Lung (tissue), 12 donors: ENCODE measurements around the gene NRDE2. TPM values are rescaled to one million over a fixed set of nuclear protein-coding genes. Genes with fewer than 3 reads are reported as not detected.

ENCODE experiments used
- ATAC-seq: fragments of 200-7000 bp; cut with Tn5 transposase; one replicate; pipeline ENCODE4 v1.9.1; 2020; ENCODE audit warnings: moderate number of reproducible peaks; ENCODE audit not compliant: insufficient read depth, low FRiP score
- DNase-seq, 3 donors: peaks; one replicate each; pipeline ENCODE4 v3.0.0-alpha.2; 2013 to 2017
- H3K27ac ChIP-seq, 2 donors: one replicate each; pipeline ENCODE4 v1.5.1; 2013; ENCODE audit warnings: mild to moderate bottlenecking in 2 of 2, moderate library complexity in 2 of 2, control low read depth in 1 of 2, inconsistent platforms in 1 of 2, low read depth in 1 of 2, low read length in 1 of 2
- H3K27me3 ChIP-seq, 3 donors: one replicate each; pipeline ENCODE4 v1.5.1; 2013; ENCODE audit warnings: low read length in 2 of 3; ENCODE audit not compliant: control insufficient read depth in 3 of 3, insufficient read depth in 3 of 3
- H3K36me3 ChIP-seq, 4 donors: one replicate each; pipeline ENCODE4 v1.5.1; 2013; ENCODE audit warnings: low read length in 4 of 4, mild to moderate bottlenecking in 1 of 4, moderate library complexity in 1 of 4; ENCODE audit not compliant: control insufficient read depth in 4 of 4, insufficient read depth in 4 of 4
- H3K4me1 ChIP-seq, 5 donors: one replicate each; pipeline ENCODE4 v1.5.1; 2013; ENCODE audit warnings: low read length in 5 of 5, mild to moderate bottlenecking in 2 of 5, moderate library complexity in 1 of 5; ENCODE audit not compliant: control insufficient read depth in 5 of 5, insufficient read depth in 5 of 5
- H3K4me3 ChIP-seq: one replicate; pipeline ENCODE4 v1.5.1; 2013; ENCODE audit warnings: mild to moderate bottlenecking, control low read depth, moderate library complexity
- H3K9ac ChIP-seq, 2 donors: one replicate each; pipeline ENCODE4 v1.5.1; 2013; ENCODE audit warnings: low read length in 2 of 2, control low read depth in 1 of 2; ENCODE audit not compliant: insufficient read depth in 1 of 2
- H3K9me3 ChIP-seq, 4 donors: one replicate each; pipeline ENCODE4 v1.5.1; 2013; ENCODE audit warnings: low read length in 3 of 4, mild to moderate bottlenecking in 1 of 4, moderate library complexity in 1 of 4; ENCODE audit not compliant: control insufficient read depth in 4 of 4, insufficient read depth in 3 of 4
- WGBS, 2 donors: extraction: QIAGEN DNeasy Blood & Tissue Kit; methylation state at CpG; one replicate each; pipeline ENCODE4 v1.1.7; 2013; 5-methylcytosine and 5-hydroxymethylcytosine counted together
- polyA plus RNA-seq, 2 donors: library from polyadenylated mRNA; stranded (reverse); fragments of 200-250 nt; gene quantifications; one replicate each; pipeline ENCODE4 v1.2.1, GENCODE V29; 2013
- total RNA-seq, 2 donors: library from RNA; depleted of rRNA in 1 of 2; stranded (reverse); fragments of >200 nt in 1 of 2; gene quantifications; one replicate each; pipeline ENCODE4 v1.2.1, GENCODE V29; 2014 to 2021
- TF ChIP-seq, protein P1 (sequence below): IDR thresholded peaks from 2 replicates; pipeline ENCODE4 v1.5.1; 2012; ENCODE audit warnings: mild to moderate bottlenecking; ENCODE audit errors: control extremely low read depth, extremely low read depth
- donor health status: control.
- donor health status: control.
- donor health status: Bipolar disorder and iron deficiency.
- donor health status: healthy.
- donor health status: DM: yes; HTN: yes; CAD: no.

NRDE2 gene
- total and polyA plus RNA-seq, 4 donors = 7.0 to 21.0 (median 13.3) TPM

DNA sequence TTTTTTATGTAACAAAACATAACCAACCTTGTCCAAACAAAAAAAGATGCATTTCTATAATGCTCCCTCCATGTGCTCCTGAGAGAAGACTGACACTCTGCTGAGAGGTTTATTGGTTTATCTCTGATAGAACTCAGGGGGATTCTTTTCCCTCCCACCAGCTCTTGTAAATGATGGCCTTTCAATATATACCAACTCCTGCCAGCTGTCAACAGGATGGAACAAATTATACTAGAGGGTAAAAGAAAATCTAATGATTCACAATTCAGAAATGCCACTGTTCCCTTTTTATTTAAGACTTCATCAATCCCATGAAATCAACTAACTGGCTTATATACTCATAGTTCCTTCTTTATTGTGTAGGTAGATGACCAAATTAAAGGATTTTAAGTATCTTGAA is 50.0 kb downstream of the NRDE2 start:
- TF ChIP-seq, protein P1, sequence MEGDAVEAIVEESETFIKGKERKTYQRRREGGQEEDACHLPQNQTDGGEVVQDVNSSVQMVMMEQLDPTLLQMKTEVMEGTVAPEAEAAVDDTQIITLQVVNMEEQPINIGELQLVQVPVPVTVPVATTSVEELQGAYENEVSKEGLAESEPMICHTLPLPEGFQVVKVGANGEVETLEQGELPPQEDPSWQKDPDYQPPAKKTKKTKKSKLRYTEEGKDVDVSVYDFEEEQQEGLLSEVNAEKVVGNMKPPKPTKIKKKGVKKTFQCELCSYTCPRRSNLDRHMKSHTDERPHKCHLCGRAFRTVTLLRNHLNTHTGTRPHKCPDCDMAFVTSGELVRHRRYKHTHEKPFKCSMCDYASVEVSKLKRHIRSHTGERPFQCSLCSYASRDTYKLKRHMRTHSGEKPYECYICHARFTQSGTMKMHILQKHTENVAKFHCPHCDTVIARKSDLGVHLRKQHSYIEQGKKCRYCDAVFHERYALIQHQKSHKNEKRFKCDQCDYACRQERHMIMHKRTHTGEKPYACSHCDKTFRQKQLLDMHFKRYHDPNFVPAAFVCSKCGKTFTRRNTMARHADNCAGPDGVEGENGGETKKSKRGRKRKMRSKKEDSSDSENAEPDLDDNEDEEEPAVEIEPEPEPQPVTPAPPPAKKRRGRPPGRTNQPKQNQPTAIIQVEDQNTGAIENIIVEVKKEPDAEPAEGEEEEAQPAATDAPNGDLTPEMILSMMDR = no peak
- Histone ChIP-seq H3K4me3 (no peak overlapping the region), H3K9ac (no peak overlapping the region), H3K9me3 (no peaks in the 10 kb centered on the region), H3K27me3 (no peaks in the 10 kb centered on the region), H3K36me3 (peaks cover 13 to 49% (median 22%) of the 10 kb centered on the region in 4 donors), H3K4me1 (no peaks in the 10 kb centered on the region), H3K27ac (no peak overlapping the region)
- no peak for DNase-seq
- ATAC-seq = no peak

DNA sequence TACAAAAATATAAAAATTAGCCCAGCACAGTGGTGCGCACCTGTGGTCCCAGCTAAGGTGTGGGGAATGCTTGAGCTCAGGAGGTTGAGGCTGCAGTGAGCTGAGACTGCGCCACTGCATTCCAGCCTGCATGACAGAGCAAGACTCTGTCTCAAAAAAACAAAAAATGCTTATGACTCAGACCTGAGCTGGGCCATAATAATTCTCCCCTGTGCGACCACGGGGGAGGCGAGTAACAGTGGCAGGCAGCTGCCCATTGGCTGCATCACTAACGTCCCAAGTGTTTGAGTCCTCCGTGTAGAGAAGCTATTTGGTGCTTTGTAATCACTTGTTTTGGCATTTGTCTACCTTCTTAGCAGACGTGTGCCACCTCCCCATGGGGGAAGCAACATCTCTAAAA is 50.5 kb downstream of the NRDE2 start:
- 87 to 89% methylated on average over 8 of the region's 8 CpGs for WGBS, 2 donors
- Histone ChIP-seq H3K9me3 (no peaks in the 10 kb centered on the region), H3K9ac (no peak overlapping the region), H3K27ac (no peak overlapping the region), H3K4me1 (no peaks in the 10 kb centered on the region), H3K36me3 (peaks cover 13 to 47% (median 19%) of the 10 kb centered on the region in 4 donors), H3K27me3 (no peaks in the 10 kb centered on the region), H3K4me3 (no peak overlapping the region)
- no peak for ATAC-seq
- no peak for DNase-seq
- TF ChIP-seq, protein P1 = no peak

DNA sequence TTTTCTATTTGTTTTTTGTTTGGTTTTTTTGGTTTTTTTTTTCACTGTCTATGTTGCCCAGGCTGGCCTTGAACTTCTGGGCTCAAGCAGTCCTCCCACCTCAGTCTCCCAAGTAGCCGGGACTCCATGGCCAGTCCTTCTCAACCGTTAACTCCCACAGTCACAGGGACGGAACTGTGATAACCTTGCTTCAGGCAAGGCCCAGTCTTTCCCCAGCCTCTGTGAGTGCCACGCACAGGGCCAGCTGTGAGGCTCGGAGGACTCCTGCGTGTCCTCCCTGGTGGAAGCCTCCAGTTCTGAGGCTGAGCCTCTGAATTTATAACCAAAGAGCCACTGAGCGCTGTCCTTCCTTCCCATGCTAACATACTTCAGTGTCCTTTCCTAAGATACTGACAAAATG is 51.6 kb downstream of the NRDE2 start:
- Histone ChIP-seq H3K36me3 (peaks cover 5 to 46% (median 15%) of the 10 kb centered on the region in 4 donors), H3K27me3 (no peaks in the 10 kb centered on the region), H3K4me1 (peaks cover 0 to 2% (median 0%) of the 10 kb centered on the region in 5 donors), H3K9me3 (no peaks in the 10 kb centered on the region), H3K4me3 (no peak overlapping the region), H3K9ac (no peak overlapping the region), H3K27ac (no peak overlapping the region)
- 98% methylated on average over 7 of the region's 7 CpGs for WGBS, 2 donors
- TF ChIP-seq, protein P1 = no peak
- ATAC-seq = no peak
- no peak for DNase-seq
